Measurements from ENCODE around the gene KLHL28.

DNA sequence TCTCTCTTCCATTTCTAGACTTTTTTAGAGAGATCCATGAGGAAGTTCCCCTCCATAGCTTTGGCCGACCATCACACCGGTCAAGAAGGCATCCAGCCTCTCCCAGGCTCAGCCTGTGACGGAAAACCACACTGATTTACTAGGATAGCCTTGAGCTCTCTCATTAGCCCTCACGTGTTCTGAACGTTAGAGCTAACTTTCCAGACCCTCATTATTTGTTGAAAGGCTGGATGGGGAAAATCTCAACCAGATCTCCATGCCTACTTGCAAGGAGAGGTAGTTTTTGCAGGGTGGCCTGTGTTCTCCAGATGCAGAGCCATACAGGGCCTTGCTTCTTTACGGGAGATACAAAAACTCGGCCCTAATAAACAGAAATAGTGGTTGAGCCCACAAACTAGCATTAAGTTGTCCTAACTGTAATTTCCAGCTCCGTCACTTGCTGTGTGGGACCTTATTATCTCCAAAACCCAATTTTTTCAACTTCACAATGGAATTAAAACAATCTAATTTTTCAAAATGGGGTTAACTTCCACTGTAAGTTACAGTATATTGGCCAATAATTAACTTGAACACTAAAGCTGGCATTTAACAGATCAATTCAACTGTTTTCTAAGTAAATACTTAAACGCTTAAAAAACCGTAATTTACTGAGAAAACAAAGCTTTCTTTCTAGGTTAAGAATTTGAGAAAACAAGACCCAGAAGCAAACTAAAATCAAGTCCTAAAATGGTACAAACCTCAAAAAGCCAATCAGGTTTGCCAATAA, 65.3 kb downstream of the KLHL28 start:
- TF ChIP-seq, protein P1, sequence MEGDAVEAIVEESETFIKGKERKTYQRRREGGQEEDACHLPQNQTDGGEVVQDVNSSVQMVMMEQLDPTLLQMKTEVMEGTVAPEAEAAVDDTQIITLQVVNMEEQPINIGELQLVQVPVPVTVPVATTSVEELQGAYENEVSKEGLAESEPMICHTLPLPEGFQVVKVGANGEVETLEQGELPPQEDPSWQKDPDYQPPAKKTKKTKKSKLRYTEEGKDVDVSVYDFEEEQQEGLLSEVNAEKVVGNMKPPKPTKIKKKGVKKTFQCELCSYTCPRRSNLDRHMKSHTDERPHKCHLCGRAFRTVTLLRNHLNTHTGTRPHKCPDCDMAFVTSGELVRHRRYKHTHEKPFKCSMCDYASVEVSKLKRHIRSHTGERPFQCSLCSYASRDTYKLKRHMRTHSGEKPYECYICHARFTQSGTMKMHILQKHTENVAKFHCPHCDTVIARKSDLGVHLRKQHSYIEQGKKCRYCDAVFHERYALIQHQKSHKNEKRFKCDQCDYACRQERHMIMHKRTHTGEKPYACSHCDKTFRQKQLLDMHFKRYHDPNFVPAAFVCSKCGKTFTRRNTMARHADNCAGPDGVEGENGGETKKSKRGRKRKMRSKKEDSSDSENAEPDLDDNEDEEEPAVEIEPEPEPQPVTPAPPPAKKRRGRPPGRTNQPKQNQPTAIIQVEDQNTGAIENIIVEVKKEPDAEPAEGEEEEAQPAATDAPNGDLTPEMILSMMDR (IDR thresholded peaks at IDR 0.05): no peak
- no peak for TF ChIP-seq POLR2A (IDR thresholded peaks at IDR 0.05)

Measured in right lobe of liver (tissue), 4 donors.